NAMALWA (cell line): Measurements from ENCODE around the gene MEIKIN.

Experiments
- DNase-seq: peaks from one replicate; pipeline ENCODE4 v3.0.0-alpha.2; 2015; ENCODE audit warnings: low spot score

MEIKIN gene

GRCh38 chr5:131769961-131770360 lies 175.5 kb downstream of the MEIKIN start:
- DNase-seq = no peak

DNA sequence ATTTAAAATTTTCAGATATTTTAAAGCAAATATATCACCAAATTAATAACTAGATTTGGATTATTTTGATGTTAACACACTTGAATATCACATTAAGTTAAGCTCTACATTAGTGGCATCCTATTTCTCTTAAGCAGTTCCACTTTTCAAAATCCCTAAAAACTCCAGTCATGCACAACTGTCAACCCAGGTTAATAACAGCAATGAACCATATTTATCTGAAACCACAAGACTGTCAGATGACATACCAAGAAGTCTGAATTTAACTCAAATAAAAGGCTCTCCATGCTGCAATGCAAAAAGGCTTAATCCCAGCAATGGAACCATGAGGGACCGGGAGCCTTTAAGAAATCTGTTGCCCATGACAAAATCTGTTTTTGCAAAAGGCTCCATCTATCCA lies 176.1 kb downstream of the MEIKIN start:
- DNase-seq = no peak

DNA sequence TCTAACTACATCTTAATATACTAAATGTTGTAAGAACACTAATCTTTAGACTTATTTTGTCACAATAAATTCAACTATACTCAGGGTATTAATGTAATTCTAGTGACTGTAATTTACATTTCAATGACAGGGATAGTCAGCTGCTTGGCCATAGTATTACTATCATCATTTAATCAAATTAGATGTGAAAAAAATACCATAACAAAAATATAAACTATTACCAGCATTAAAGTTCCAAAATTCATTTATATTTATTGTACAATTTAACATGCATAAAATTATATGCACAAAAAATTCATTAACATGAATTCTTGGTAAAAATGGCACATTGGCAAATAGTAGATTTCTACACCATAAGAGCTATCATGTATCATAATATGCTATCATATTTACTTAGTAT lies 177.6 kb downstream of the MEIKIN start:
- DNase-seq = no peak

- DNase-seq = no peak
Observed at GRCh38 chr5:131766689-131767088, 178.8 kb downstream of the MEIKIN start.

DNA sequence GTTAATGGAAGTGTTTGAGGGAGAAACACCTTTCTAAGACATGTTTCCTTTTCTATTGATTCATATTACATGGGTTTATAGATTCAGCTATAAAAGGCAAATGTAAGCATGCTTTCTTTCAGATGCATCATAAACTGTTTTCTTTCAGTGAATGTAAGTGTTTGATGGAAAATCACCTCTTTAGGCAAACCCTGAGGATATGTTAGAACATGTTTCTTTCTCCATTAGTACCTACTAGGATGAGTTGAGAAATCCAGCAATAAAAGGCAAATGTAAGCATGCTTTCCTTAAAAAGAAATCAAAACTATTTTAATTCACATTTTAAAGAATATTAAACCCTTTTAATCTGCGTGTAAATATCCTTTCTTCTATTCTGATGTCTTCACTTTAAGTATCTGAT lies 180.2 kb downstream of the MEIKIN start:
- DNase-seq = no peak

GRCh38 chr5:131763968-131764367 lies 181.5 kb downstream of the MEIKIN start:
- no peak for DNase-seq

- DNase-seq = no peak
Observed at GRCh38 chr5:131760793-131761192, 184.7 kb downstream of the MEIKIN start.

- DNase-seq = no peak
Observed at GRCh38 chr5:131759704-131760103, 185.8 kb downstream of the MEIKIN start.

GRCh38 chr5:131758520-131758900 lies 187.0 kb downstream of the MEIKIN start:
- DNase-seq = peak; percentile 25

GRCh38 chr5:131757830-131758519 lies 187.5 kb downstream of the MEIKIN start:
- no peak for DNase-seq
